NCI-H446 treated with DMSO at 0.1 percent for 48 hours (cell line): ENCODE measurements around the gene CNTRL.
"Not testable (repeated sequence)": the region's sequence is repeated elsewhere in the genome, so short reads cannot be mapped to it uniquely, and the experiment has no call there.

Experiments
- DNase-seq: peaks from one replicate; lab custom pipeline; 2025; lab: John Stamatoyannopoulos, UW

Gene CNTRL, protein sequence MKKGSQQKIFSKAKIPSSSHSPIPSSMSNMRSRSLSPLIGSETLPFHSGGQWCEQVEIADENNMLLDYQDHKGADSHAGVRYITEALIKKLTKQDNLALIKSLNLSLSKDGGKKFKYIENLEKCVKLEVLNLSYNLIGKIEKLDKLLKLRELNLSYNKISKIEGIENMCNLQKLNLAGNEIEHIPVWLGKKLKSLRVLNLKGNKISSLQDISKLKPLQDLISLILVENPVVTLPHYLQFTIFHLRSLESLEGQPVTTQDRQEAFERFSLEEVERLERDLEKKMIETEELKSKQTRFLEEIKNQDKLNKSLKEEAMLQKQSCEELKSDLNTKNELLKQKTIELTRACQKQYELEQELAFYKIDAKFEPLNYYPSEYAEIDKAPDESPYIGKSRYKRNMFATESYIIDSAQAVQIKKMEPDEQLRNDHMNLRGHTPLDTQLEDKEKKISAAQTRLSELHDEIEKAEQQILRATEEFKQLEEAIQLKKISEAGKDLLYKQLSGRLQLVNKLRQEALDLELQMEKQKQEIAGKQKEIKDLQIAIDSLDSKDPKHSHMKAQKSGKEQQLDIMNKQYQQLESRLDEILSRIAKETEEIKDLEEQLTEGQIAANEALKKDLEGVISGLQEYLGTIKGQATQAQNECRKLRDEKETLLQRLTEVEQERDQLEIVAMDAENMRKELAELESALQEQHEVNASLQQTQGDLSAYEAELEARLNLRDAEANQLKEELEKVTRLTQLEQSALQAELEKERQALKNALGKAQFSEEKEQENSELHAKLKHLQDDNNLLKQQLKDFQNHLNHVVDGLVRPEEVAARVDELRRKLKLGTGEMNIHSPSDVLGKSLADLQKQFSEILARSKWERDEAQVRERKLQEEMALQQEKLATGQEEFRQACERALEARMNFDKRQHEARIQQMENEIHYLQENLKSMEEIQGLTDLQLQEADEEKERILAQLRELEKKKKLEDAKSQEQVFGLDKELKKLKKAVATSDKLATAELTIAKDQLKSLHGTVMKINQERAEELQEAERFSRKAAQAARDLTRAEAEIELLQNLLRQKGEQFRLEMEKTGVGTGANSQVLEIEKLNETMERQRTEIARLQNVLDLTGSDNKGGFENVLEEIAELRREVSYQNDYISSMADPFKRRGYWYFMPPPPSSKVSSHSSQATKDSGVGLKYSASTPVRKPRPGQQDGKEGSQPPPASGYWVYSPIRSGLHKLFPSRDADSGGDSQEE (N-terminal part only)

DNA sequence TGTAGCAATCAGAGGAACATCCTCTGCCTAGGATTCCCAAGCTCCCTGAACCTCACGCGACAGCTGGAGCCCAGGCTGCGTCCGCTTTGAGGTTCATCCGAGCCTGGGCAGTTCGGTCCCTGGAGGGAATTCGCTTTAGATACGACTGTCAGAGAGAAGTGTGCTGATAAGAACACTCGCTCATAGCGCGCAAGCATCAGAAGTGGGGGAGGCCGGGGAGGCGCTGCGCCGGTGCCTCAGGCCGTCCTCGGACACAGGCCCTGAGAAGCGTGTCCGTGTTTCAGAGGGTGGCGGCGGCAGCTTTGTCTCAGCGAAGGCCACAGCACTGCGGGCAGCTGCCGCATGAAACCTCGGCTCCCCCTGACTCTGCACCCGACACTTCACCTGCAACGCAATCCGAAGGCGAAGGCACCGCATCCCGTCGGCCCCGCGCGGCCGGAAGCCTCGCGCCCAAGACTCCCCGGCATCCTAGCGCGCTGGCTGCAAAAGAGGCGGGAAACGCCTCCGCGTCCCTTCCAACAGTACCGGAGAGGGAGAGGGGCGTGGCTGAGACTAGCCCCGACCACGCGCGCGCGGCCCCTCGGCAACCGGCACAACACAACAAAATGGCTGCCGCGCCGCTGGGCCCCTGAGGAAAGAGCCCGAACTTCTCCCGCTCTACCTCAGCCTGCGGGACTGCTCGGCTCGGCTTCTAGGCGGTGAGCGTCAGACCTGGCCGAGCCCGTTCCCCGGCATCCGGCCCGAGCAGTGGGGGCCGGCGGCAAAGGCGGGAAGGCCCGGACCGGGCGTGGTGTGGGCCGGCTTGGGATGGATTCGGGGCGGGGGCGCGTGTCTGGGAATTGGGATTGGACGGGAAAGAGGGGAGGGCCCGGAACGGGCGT is at the start of gene CNTRL:
CNTRL (plus strand) TSS at position 586 of the 881 bp plus-strand sequence. CDS start 13,372 bp downstream, outside the sequence.
- DNase-seq = peak; percentile 72

DNA sequence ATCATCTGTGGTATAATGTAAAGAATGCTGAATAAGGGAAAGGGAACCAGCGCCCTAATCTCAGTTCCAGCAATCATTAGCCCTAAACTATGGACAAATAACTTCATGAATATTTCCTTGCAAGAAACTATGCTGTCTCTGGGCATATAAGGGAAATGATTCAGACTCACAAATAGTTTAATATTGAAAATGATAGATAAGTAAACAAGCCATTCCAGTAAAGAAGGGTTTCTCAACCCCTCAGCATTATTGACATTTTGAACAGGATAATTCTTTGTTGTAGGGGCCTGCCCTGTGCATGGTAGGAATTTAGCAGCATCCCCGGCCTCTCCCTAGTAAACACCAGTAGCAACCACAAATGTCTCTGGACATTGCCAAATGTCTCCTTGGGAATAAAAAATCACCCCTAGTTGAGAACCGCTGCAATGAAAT is 48.5 kb upstream of the CNTRL start:
- DNase-seq = no peak

DNA sequence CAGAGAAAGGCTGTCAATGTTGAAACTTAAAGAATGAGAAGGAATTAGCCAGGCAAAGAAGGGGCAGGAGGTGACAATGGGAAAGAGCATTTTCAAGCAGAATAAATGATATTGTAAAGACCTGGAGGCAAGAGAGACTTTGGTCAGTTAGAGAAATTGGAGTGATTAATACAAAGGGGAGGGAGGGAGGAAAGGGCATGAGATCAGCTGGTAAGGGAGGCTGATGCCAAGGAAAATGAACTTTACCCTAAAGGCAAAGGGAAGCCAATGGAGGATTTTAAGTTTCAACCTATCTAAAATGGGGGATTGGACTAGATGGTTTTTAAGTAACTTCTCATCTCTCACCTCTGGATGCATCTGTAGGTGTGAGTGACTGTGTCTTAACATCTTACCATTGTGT is 48.0 kb upstream of the CNTRL start:
- DNase-seq = no peak

DNA sequence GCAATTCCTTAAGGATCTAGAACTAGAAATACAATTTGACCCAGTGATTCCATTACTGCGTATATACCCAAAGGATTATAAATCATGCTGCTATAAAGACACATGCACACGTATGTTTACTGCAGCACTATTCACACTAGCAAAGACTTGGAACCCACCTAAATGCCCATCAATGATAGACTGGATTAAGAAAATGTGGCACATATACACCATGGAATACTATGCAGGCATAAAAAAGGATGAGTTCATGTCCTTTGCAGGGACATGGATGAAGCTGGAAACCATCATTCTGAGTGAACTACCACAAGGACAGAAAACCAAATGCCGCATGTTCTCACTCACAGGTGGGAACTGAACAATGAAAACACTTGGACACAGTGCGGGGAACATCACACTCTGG is 46.5 kb upstream of the CNTRL start:
- DNase-seq = not testable (repeated sequence)

DNA sequence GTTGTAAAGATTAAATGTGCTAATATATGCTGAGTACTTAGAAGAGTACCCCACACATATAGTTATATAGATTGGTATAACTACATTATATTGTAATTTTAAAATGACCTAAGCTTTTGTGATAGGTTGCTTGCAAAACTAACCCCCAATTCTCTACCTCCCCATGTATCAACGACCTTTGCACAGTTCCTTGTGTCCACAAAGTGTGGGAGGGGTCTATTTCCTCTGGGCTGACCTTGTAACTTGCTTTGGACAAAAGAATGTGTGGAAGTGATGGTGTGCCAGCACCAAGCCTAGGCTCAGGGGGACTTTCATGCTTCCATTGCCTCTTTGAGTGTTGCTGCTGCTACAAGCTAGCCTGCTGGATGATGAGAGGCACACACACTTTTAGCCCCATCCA is 45.3 kb upstream of the CNTRL start:
- DNase-seq = no peak

DNA sequence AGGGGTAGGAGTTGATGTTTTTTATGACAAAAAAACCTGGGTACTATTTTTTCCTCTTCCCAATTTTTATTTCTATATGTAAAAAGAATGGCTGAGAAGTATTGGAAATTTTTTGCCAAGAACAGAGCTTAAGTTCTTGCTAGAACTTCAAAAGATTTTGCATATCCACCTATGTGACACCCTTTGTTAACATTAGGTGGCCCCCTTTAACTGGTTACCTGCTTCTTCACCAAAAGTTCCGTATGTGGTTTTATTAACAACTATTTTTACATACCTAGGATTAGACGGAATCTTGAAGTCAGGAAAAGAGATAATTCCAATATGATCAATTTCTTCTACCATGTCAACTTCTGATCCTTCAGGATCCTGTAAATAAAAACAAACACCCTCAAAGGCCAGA is 40.2 kb upstream of the CNTRL start:
- DNase-seq = no peak

DNA sequence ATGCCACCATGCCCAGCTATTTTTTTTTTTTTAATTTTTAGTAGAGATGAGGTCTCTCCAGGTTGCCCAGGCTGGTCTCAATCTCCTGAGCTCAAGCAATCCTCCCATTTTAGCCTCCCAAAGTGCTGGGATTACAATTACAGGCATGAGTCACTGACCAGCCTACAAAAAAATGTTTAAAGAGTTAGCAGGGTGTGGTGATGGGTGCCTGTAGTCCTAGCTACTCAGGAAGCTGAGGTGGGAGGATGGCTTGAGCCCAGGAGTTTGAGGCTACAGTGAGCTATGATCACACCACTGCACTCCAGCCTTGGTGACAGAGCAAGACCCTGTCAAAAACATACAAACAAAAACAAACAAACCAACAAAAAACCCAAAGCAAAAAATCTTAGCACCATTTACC is 39.0 kb upstream of the CNTRL start:
- not testable (repeated sequence) for DNase-seq

DNA sequence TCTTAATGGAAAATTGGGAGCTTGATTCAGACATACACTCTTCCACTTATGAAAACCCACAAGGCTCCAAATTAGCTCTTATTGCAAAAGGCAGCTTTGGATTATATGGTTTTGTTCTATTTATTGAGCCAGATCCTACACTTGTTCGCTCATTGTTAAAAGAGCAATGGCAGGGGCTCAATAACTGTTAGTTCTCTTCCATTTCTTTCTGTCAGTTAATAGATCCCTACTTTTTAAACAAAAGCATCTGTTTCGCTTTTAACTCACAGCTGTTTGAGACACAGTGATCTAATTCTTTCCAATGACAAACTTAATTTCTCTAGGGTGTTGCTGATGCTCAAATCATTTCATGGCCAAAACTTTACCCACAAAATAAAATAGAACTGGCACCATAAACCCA is 36.4 kb upstream of the CNTRL start:
- DNase-seq = no peak

DNA sequence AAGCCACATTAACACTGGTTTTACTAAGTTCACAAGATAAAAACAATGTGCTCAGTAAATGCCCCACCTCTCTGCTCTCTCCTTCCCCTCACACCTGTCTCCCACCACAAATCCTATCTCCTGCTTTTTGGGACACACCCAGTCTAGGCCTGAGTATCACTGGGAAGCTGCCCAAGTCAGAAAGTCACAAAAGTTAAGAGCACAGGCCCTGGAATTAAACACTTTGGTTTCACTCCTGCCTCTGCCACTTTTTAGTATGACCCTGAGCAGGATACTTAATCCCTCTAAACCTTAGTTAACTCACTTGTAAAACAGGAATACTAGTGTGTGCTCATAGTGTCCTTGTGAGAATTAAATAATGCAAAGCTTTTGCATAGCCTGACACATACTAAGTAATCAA is 36.0 kb upstream of the CNTRL start:
- no peak for DNase-seq

DNA sequence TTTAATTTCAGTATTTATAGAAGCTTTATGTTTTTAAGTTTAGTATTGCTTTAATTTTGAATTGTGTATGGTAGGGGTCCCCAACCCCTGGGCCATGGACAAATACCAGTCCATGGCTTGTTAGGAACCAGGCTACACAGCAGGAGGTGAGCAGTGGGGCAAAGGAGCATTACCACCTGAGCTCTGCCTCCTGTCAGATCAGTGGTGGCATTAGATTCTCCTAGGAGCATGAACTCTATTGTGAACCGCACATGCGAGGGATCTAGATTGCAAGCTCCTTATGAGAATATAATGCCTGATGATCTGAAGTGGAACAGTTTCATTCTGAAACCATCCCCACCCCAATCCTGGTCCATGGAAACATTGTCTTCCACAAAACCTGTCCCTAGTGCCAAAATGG is 26.6 kb upstream of the CNTRL start:
- DNase-seq = no peak

DNA sequence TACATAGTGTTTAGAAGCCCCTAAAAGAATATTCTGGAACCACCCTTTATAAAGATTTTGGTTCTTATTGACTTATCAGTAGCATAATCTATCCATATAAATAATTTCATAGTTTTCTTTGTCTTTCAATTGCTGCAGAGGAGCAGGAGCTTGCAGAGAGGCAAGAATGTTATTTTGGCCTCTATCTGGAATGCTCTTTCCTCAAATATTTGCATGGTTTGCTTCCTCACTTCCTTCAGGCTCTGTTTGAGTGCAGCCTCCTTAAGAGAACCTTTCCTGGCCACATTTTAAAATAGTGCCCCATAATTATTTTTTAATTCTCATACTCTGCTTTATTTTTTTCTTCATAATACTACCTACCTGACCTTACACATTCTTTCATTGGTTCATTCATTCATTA is 26.1 kb upstream of the CNTRL start:
- no peak for DNase-seq

DNA sequence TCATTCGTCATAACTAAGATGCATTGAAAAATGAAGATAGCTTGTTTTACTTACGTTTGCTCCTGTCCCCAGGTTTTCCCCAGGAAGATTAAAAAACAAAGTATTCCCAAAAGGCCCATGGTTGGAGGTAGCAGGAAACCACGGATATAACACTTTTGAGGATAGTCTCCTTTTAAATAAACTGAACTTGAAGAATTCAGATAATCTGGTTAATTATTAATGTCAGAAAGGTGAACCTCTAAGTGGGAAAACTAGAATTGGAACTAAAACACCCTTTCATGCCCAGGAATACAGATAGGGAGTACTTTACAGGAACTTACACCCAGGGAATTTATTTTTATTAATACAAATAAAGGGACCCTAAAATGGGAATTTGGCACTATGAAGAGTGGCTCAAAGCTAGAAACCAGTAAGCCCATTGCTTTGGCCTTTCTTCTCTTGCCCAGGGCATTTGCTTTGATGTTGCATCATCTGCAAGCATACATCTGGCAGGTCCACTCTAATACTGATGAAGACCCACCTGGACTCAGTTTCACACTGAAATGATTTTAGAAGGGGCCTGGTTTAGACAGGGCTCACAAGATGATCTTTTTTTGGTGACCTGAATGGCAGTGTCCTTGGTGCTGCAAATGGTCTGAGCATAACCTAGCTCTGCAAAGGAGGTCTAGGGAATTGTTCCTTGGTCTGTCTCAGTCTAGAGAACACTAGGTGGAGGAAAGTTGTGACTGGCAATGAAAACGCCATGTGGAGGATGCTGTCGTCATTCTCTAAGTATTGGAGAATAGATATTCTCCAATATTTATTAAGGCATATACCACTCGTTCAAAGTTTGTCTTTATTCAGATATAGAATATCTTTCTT is 24.4 kb upstream of the CNTRL start, which contains the start of gene C5:
C5 (minus strand) TSS at position 148 of the 861 bp plus-strand sequence; CDS start at position 119, 29 bp downstream.
- no peak for DNase-seq

DNA sequence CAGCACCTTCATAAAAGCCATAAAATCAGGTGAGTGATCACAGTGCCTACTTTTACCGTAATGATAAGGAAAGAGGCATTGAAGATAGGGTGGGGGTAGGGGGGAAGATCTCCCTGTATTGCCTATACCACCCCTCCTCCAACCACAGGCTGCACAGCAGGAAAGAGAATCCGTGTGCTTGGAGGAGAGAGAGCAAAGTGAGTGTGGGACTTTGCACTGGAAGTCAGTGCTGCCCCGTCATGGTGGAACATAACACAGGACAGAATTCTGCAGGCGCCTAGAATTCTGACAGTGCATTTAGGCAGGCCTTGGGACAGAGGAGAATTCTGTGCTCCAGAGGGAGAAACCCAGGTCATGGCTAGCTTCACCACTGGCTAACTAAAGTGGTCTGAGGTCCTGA is 21.2 kb upstream of the CNTRL start:
- no peak for DNase-seq

DNA sequence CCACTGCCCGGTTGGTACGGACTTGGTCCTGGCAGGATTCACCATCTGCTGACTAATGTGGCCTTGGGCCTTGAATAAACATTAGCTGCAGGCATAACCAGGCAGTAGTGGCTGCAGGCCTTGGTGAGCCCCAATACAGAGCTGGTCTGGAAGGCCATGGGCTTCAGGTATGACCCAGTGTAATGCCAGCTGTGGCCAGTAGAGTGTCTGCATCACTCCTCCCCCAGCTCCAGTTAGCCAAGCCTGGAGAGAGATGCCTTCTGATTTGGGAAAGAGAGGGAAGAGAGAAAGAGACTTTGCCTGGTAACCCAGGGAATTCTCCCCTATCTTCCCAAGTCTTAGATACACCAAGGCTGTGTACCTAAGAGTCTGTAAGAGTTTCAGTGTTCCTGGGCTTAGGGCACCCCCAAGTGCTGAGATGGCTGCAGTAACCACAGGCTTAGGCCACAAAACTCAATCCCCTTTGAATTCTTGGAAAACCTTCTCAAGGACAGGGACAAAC is 19.1 kb upstream of the CNTRL start:
- no peak for DNase-seq

DNA sequence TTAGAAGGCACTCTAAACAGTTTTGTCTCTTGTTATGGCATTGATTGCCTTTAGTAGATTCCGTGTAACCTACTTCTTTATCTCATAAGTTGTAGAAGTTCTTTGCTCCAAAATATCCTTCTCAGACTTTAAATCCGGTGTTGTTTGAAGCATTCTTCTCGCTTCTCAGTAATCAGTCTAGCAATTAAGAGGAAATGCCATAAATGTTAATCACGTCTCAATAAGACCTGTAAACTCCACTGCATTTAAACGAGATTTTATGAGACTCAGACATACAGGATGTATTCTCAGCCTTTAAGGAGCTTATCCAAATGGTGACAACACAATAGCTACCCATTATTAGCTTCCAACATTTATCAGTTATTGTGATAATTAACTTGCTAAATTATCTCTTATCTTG is 16.9 kb upstream of the CNTRL start:
- DNase-seq = no peak

DNA sequence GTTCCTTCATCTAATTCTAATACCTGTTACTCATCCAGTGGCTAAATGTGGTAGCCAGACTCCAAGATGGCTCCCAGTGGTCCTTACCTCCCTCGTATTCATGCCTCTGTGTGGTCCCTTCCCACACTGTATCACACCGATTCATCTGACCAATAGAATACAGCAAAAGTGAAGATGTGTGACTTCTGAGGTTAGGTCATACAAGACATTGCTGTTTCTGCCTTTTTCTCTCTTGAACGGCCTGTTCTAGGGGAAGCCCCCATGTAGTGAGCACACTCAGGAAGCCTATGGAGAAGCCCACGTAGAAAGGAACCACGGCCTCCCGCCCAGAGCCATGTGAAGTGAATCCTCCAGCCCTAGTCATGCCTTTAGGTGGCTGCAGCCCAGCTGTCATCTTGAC is 15.2 kb upstream of the CNTRL start:
- no peak for DNase-seq

DNA sequence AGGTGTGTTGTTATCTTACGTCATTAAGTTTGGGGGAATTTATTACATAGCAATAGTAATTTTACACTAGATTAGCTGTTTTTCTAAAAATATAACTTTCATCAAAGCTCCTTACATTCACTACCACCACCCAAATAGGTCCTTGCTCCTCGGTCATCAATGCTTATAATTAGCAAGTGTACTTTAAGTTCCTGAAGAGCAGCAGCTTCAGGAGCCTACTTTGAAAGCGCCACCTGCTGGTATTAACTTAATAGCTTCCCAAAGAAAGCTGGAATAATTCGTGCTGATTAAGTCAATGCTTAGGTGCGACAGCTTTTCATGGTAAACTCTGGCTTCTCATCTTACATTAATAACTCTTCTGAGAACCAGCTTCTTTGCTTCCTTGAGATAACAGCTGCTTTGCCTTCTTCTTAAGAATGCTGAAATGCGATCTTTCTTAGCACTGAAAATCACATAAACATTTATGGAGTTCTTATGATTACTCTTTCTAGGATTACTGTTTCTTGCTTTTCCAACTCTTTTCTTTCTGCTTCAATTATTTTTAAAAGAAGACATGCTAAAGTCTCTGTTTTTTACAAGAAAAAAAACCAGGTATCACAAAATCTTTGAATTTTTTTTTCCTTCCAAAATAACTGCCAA is 14.6 kb upstream of the CNTRL start:
- DNase-seq = peak; percentile 8

DNA sequence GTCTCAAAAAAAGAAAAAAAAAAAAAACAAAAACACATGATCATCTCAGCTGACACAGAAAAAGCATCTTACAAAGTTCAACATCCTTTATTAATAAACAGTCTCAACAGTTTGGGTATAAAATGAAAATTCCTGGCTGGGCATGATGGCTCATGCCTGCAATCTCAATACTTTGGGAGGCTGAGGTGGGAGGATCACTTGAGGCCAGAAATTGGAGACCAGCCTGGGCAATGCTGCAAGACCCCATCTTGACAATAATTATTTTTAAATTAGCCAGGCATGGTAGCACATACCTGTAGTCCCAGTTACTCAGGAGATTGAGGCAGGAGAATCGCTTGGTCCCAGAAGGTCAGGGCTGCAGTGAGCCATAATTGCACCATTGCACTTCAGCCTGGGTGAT is 7.9 kb upstream of the CNTRL start:
- DNase-seq = no peak

DNA sequence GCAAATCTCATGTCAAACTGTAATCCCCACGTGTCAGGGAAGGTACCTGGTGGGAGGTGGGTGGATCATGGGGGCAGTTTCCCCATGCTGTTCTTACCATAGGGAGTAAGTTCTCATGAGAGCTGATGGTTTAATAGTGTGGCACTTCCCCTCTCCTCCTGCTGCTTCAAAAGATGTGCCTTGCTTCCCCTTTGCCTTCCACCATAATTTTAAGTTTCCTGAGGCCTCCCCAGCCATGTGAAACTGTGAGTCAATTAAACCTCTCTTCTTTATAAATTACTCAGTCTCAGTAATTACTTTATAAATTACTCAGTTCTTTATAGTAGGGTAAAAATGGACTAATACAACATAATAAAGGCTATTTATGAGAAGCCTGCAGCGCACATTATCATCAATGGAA is 7.1 kb upstream of the CNTRL start:
- DNase-seq = no peak

DNA sequence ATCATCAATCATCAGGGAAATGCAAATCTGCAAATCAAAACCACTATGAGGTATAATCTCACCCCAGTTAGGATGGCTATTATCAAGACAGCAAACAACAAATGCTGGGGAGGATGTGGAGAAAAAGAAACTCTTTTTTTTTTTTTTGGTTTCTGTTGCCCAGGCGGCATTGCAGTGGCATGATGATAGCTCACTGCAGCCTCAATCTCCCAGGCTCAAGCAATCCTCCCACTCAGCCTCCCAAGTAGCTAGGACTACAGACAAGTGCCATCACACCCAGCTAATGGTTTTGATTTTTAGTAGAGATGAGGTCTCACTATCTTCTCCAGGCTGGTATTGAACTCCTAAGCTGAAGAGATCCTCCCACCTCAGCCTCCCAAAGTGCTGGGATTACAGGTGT is 5.4 kb upstream of the CNTRL start:
- DNase-seq = no peak
